BJ (cell line): ENCODE data around the gene GPX4. TPM values are rescaled to one million over a fixed set of nuclear protein-coding genes. Genes with fewer than 3 reads are reported as not detected.

Source experiments
- CTCF ChIA-PET: fragments of 350-600 bp; formaldehyde crosslinking; extraction: SDS; loops from one replicate; lab custom pipeline; 2021; ENCODE audit warnings: antibody characterized with exemption, inconsistent platforms; lab: Yijun Ruan, JAX
- POLR2A ChIA-PET: fragments of 300-600 bp; sonication (Branson Sonifier 250); formaldehyde crosslinking; extraction: SDS; loops from one replicate; lab custom pipeline; 2021; ENCODE audit warnings: antibody characterized with exemption; lab: Charles Lee
- DNase-seq: peaks from one replicate; pipeline ENCODE4 v3.0.0-alpha.2; 2011; ENCODE audit warnings: low read depth
- H3K27me3 ChIP-seq: 2 replicates; pipeline ENCODE4 v1.6.0; 2011; ENCODE audit warnings: low read length; ENCODE audit not compliant: control insufficient read depth, insufficient read depth
- H3K36me3 ChIP-seq: 2 replicates; pipeline ENCODE4 v1.5.1; 2011; ENCODE audit warnings: low read length; ENCODE audit not compliant: control insufficient read depth, insufficient read depth
- H3K4me3 ChIP-seq: 2 replicates; pipeline ENCODE4 v1.5.1; 2011; ENCODE audit warnings: low read depth, mild to moderate bottlenecking, control low read depth, low read length
- CTCF ChIP-seq: IDR thresholded peaks from 2 replicates; pipeline ENCODE4 v1.5.1; 2011; ENCODE audit warnings: low read depth, mild to moderate bottlenecking, control low read depth, inconsistent platforms, low read length, moderate library complexity; ENCODE audit not compliant: insufficient read depth
- polyA plus RNA-seq: library from polyadenylated mRNA; depleted of rRNA; stranded (reverse); fragments of >200 nt; gene quantifications from 2 replicates; pipeline ENCODE4 v1.2.3, GENCODE V29; 2011

Gene GPX4
- polyA plus RNA-seq, 1 experiment: 626 TPM

GRCh38 chr19:1089891-1090290, 13.9 kb upstream of the GPX4 start:
- no peak for TF ChIP-seq CTCF
- no peak for DNase-seq
- Histone ChIP-seq H3K36me3 (peaks cover 34% of the 10 kb centered on the region), H3K27me3 (no peaks in the 10 kb centered on the region), H3K4me3 (no peak overlapping the region)
- ChIA-PET POLR2A (interaction anchor here (0.5 to 0.7 kb wide), 2 partner anchors 12 to 179 kb away, joined by 3 to 5 read pairs; no protein-coding TSS in a partner anchor), CTCF (interaction anchor here (1.1 to 1.3 kb wide), 2 partner anchors 11 to 23 kb away, joined by 3 read pairs; no protein-coding TSS in a partner anchor)

GRCh38 chr19:1090731-1091543, 12.9 kb upstream of the GPX4 start:
- Histone ChIP-seq H3K27me3 (no peaks in the 10 kb centered on the region), H3K4me3 (no peak overlapping the region), H3K36me3 (peaks cover 34% of the 10 kb centered on the region)
- no peak for TF ChIP-seq CTCF
- no peak for DNase-seq
- ChIA-PET POLR2A (no interaction called here), CTCF (interaction anchor here (1.3 kb wide), 1 partner anchor 22 kb away, joined by 3 read pairs; no protein-coding TSS in a partner anchor)

- no peak for TF ChIP-seq CTCF
- Histone ChIP-seq H3K36me3 (peaks cover 32% of the 10 kb centered on the region), H3K27me3 (no peaks in the 10 kb centered on the region), H3K4me3 (no peak overlapping the region)
- ChIA-PET POLR2A (no interaction called here), CTCF (no interaction called here)
- no peak for DNase-seq
Observed at GRCh38 chr19:1091544-1092175, 12.1 kb upstream of the GPX4 start.

GRCh38 chr19:1093330-1093729, 10.5 kb upstream of the GPX4 start:
- no peak for TF ChIP-seq CTCF
- no peaks in the 10 kb centered on the region for H3K27me3 ChIP-seq
- no peak overlapping the region for H3K4me3 ChIP-seq
- POLR2A ChIA-PET: interaction anchor here (0.7 kb wide), 1 partner anchor 67 kb away, joined by 3 read pairs; the partner anchor contains the start of gene CNN2
- DNase-seq: no peak
- peaks cover 28% of the 10 kb centered on the region for H3K36me3 ChIP-seq
- CTCF ChIA-PET: no interaction called here
